ENCODE results near the gene SDCCAG8. TPM values are rescaled to one million over a fixed set of nuclear protein-coding genes. Genes with fewer than 3 reads are reported as not detected.

Gene SDCCAG8
- polyA plus RNA-seq, 3 donors from 2014 or later, result 11.9 to 20.3 (median 14.0) TPM

GRCh38 chr1:243507672-243508302 lies 251.9 kb downstream of the SDCCAG8 start:
- Mint-ChIP-seq H3K4me3 (peak overlapping the region; percentile 83 to 91 (median 88)), H3K27me3 (ENCODE audit: low read depth in 3 of 3) (peaks cover 3 to 9% (median 4%) of the 10 kb centered on the region in 3 donors), H3K9me3 (no peaks in the 10 kb centered on the region), H3K4me1 (peaks cover 58 to 78% of the 10 kb centered on the region in 2 donors), H3K27ac (peak overlapping the region; percentile 90 to 97 (median 96)), H3K36me3 (peaks cover 39 to 42% (median 41%) of the 10 kb centered on the region in 3 donors)
- DNase-seq, result no peak

DNA sequence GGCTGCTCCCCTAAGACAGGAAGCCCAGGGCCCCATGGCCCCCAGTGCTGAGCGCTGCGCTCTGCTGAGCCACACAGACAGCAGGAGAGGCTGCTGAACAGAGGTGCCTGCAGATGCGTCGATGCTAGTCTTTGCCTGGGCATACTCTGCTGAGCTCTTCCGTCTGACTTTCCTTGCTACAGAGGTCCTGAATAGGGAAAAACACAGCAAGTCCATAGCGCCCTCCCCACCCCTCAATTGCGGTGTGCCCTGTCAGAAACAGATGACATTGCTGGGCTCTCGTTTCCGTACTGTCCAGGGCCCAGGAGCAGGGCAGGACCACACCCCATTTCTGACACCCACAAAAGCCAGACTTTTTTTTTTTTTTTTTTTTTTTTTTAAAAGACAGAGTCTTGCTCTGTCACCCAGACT lies 252.5 kb downstream of the SDCCAG8 start:
- H3K36me3 Mint-ChIP-seq, result peaks cover 36 to 37% (median 37%) of the 10 kb centered on the region in 3 donors
- no peaks in the 10 kb centered on the region for H3K9me3 Mint-ChIP-seq
- H3K4me1 Mint-ChIP-seq, result peaks cover 59 to 78% of the 10 kb centered on the region in 2 donors

DNA sequence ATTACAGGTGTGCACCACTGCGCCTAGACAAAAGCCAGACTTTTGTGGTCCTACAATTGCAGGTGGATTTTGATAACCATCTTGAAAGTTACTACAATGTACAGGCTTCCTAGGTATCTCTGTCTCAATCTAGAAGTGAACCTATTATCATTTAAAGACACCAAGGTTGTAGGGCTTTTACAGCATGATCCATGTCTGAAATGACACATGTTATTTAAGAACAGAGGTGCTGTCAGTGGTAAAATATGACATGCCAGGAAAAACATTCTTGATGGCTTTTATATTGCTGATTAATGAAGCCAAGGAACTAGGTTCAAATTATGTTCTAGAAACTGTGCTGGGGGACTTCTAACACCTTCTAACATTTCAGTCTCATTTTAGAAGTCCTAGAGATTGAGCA lies 253.1 kb downstream of the SDCCAG8 start:
- peak overlapping the region; percentile 90 to 97 (median 96) for H3K27ac Mint-ChIP-seq
- peaks cover 3 to 9% (median 4%) of the 10 kb centered on the region in 3 donors for H3K27me3 Mint-ChIP-seq (ENCODE audit: low read depth in 3 of 3)
- no peaks in the 10 kb centered on the region for H3K9me3 Mint-ChIP-seq
- H3K4me1 Mint-ChIP-seq, result peaks cover 59 to 78% of the 10 kb centered on the region in 2 donors
- peaks cover 29 to 33% (median 31%) of the 10 kb centered on the region in 3 donors for H3K36me3 Mint-ChIP-seq
- H3K4me3 Mint-ChIP-seq, result peak overlapping the region; percentile 83 to 91 (median 88)
- no peak for DNase-seq

More for the DNA sequence above, 252.5 kb downstream of the SDCCAG8 start:
- Mint-ChIP-seq H3K27me3 (ENCODE audit: low read depth in 3 of 3) (peaks cover 3 to 9% (median 4%) of the 10 kb centered on the region in 3 donors), H3K4me3 (peak overlapping the region; percentile 83 to 91 (median 88)), H3K27ac (peak overlapping the region; percentile 90 to 97 (median 96))
- peak; percentile 66 to 81 (median 80) for DNase-seq

DNA sequence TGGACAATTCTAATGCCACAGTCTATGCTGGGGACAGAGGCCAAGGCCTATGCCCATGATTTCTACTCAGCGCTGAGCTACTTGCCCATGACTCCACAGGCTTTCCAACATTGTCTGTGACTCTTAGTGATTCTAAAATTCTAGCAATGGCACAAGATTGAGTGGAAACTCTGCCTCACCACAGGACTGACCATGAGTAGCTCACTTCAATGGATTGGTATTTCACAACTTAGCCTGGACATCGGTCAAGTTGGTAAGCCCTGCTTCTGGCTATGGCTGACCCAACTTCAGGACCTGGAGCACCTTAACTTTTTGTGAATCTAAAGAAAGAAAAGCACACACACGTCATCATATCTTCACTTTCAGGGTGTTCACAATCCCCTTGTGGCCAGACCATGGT lies 255.1 kb downstream of the SDCCAG8 start:
- no peak for DNase-seq
- Mint-ChIP-seq H3K4me3 (no peak overlapping the region), H3K27ac (peak overlapping the region in 3 of 6 donors; percentile 1 to 50 (median 41)), H3K4me1 (peaks cover 56 to 76% of the 10 kb centered on the region in 2 donors), H3K27me3 (ENCODE audit: low read depth in 3 of 3) (peaks cover 3 to 11% (median 4%) of the 10 kb centered on the region in 3 donors), H3K36me3 (peaks cover 17 to 28% (median 22%) of the 10 kb centered on the region in 3 donors), H3K9me3 (no peaks in the 10 kb centered on the region)

DNA sequence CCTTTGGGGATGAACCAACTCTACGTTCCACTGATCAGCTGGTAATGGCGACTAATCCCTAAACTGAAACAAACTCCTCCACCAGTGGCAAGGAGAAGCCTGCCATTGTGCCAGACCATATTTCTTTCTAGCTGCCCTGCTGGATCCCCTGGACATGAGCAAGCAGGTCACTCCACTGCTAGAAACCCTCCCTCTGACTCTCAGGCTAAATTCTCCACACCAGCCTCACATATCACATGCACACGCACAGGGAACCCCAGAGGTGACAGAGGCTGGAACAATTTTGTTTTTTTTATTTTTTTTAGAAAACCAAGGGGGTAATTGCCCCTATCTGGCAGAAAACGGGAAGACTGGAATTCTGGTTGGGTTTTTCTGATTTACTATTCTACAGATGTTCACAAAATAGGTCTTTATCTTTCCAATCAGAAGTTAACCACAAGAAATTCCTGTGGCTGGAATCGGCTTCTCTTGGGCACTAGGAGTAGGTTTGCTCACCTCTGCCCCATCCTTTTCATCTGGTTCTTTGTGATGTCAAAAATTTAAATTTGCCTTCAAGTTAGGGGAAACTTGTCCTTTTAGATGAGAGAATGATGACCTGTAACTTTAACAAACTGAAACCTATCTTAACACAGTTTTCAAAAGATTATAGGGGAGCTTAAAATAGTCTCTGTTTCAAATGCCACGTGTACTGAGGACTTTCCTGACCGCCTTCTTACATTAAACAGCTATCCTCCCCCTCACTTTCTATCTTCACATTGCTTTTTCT lies 258.1 kb downstream of the SDCCAG8 start:
- no peak for DNase-seq
- Mint-ChIP-seq H3K27me3 (ENCODE audit: low read depth in 3 of 3) (peaks cover 0 to 2% (median 1%) of the 10 kb centered on the region in 3 donors), H3K36me3 (peaks cover 32 to 35% (median 32%) of the 10 kb centered on the region in 3 donors), H3K4me3 (no peak overlapping the region), H3K9me3 (peaks cover 0 to 4% (median 0%) of the 10 kb centered on the region in 6 donors), H3K4me1 (peaks cover 27 to 46% of the 10 kb centered on the region in 2 donors), H3K27ac (no peak overlapping the region)

GRCh38 chr1:243514927-243515326 lies 259.1 kb downstream of the SDCCAG8 start:
- Mint-ChIP-seq H3K27ac (no peak overlapping the region), H3K9me3 (peaks cover 0 to 4% (median 0%) of the 10 kb centered on the region in 6 donors), H3K27me3 (ENCODE audit: low read depth in 3 of 3) (peaks cover 0 to 2% (median 1%) of the 10 kb centered on the region in 3 donors), H3K4me1 (peaks cover 19 to 38% of the 10 kb centered on the region in 2 donors), H3K4me3 (no peak overlapping the region), H3K36me3 (peaks cover 32 to 36% (median 33%) of the 10 kb centered on the region in 3 donors)
- DNase-seq, result no peak

DNA sequence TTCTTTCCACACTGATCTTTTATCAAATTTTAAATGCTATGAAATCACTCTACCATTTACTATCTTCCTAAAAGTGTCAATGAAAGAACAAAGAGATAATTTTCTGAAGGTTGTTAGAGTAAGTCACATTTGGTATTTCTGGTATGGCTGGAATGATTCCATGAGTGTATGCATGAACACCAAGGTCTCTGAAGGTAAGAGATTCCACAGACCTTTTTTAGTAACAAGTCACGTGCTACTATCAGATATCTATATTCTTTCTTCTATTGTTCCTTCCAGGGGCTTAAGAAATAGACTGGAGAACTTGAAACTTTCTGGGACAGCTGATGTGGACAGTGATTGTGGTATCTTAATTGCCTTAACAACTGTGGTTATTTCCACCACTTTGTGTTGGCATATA lies 265.0 kb downstream of the SDCCAG8 start:
- Mint-ChIP-seq H3K4me3 (no peak overlapping the region), H3K9me3 (peaks cover 0 to 4% (median 0%) of the 10 kb centered on the region in 6 donors), H3K27ac (no peak overlapping the region), H3K27me3 (ENCODE audit: low read depth in 3 of 3) (peaks cover 0 to 7% (median 1%) of the 10 kb centered on the region in 3 donors), H3K4me1 (peaks cover 27 to 42% of the 10 kb centered on the region in 2 donors), H3K36me3 (peaks cover 11 to 16% (median 14%) of the 10 kb centered on the region in 3 donors)
- no peak for DNase-seq

DNA sequence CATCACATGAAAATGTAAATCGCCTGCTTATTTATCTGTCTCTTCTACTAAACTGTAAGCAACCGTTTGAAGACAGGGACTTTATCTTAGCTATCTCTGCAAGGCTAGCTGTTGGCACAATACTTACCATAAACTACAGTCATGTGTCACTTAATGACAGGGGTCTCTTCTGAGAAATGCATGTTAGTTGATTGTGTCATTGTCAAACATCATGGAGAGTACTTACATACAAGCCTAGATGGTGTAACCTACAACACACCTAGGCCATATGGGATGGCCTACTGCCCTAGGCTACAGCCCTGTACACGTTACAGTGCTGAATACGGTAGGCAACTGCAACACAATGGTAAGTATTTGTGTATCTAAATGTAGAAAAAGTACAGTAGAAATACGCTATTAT lies 267.9 kb downstream of the SDCCAG8 start:
- Mint-ChIP-seq H3K9me3 (no peaks in the 10 kb centered on the region), H3K4me3 (no peak overlapping the region), H3K4me1 (peaks cover 32 to 49% of the 10 kb centered on the region in 2 donors), H3K27ac (peak overlapping the region; percentile 11 to 37 (median 20)), H3K27me3 (ENCODE audit: low read depth in 3 of 3) (peaks cover 0 to 10% (median 0%) of the 10 kb centered on the region in 3 donors), H3K36me3 (peaks cover 0 to 7% (median 2%) of the 10 kb centered on the region in 3 donors)
- no peak for DNase-seq

DNA sequence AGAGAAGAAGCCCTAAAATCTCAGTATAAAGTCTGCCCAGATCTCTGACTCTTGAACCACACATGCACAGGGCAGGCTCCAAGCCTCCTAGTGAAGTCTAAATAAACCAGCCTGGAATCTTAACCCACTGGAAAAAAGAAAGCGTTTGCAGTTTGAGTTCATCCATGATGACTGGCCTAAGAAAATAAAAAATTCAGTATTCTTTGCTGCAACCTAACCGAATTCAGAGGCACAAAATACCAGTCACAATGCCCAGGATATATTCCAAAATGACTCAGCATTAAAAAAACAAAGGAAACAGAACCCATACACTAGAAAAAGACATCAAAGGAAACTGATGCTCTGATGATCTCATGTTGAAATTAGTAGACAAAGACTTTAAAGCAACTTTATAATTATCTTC lies 269.2 kb downstream of the SDCCAG8 start:
- DNase-seq, result no peak
- H3K4me1 Mint-ChIP-seq, result peaks cover 28 to 46% of the 10 kb centered on the region in 2 donors
- H3K9me3 Mint-ChIP-seq, result no peaks in the 10 kb centered on the region
- H3K27me3 Mint-ChIP-seq (ENCODE audit: low read depth in 3 of 3), result peaks cover 0 to 10% (median 0%) of the 10 kb centered on the region in 3 donors
- no peak overlapping the region for H3K4me3 Mint-ChIP-seq
- peak overlapping the region in 5 of 6 donors; percentile 41 to 68 (median 49) for H3K27ac Mint-ChIP-seq
- H3K36me3 Mint-ChIP-seq, result peaks cover 0 to 5% (median 0%) of the 10 kb centered on the region in 3 donors

DNA sequence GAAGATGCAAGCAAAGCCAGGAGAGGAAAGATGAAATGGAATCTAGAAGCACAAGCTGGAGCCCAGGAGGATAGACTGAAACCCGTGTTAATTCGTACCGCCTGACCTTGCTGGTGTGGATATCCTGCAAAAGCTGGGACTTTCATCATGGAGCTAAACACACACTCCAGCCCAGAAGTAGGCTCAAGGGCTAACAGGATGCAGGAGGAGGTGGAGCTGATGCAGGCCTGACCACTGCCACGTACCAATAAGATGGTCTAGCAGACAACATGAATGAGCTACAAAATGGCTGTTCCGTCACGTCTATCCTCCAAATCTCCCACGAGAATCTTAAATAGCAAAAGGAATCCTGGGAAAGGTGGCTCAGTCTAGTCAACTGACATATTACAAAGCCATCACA lies 270.3 kb downstream of the SDCCAG8 start:
- Mint-ChIP-seq H3K4me3 (no peak overlapping the region), H3K27me3 (ENCODE audit: low read depth in 3 of 3) (peaks cover 0 to 10% (median 0%) of the 10 kb centered on the region in 3 donors), H3K36me3 (no peaks in the 10 kb centered on the region), H3K9me3 (no peaks in the 10 kb centered on the region), H3K27ac (peak overlapping the region in 5 of 6 donors; percentile 15 to 71 (median 67)), H3K4me1 (peaks cover 24 to 41% of the 10 kb centered on the region in 2 donors)
- no peak for DNase-seq

GRCh38 chr1:243528459-243529121 lies 272.7 kb downstream of the SDCCAG8 start:
- H3K9me3 Mint-ChIP-seq, result no peaks in the 10 kb centered on the region
- no peak overlapping the region for H3K4me3 Mint-ChIP-seq
- H3K27ac Mint-ChIP-seq, result peak overlapping the region in 3 of 6 donors; percentile 36 to 89 (median 53)
- H3K27me3 Mint-ChIP-seq (ENCODE audit: low read depth in 3 of 3), result peaks cover 0 to 10% (median 2%) of the 10 kb centered on the region in 3 donors
- no peak for DNase-seq
- H3K4me1 Mint-ChIP-seq, result peaks cover 15 to 25% of the 10 kb centered on the region in 2 donors
- no peaks in the 10 kb centered on the region for H3K36me3 Mint-ChIP-seq

DNA sequence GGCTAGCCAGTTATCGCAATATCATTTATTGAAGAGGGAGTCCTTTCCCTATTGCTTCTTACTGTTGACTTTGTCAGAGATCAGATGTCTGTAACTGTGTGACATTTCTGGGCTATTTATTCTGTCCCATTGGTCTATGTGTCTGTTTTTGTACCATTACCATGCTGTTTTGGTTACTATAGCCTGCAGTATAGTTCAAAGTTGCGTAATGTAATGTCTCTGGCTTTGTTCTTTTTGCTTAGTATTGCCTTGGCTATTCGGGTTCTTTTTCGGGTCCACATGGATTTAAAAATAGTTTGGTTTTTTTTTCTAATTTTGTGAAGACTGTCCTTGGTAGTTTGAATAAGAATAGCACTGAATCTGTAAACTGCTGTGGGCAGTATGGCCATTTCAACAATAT lies 273.7 kb downstream of the SDCCAG8 start:
- Mint-ChIP-seq H3K9me3 (no peaks in the 10 kb centered on the region), H3K4me3 (no peak overlapping the region), H3K27me3 (ENCODE audit: low read depth in 3 of 3) (peaks cover 2 to 10% (median 2%) of the 10 kb centered on the region in 3 donors), H3K36me3 (peaks cover 0 to 4% (median 0%) of the 10 kb centered on the region in 3 donors), H3K4me1 (peaks cover 12 to 20% of the 10 kb centered on the region in 2 donors), H3K27ac (no peak overlapping the region)
- no peak for DNase-seq

- Mint-ChIP-seq H3K4me3 (no peak overlapping the region), H3K27me3 (ENCODE audit: low read depth in 3 of 3) (peaks cover 0 to 8% (median 2%) of the 10 kb centered on the region in 3 donors), H3K36me3 (peaks cover 0 to 16% (median 13%) of the 10 kb centered on the region in 3 donors)
Measured at GRCh38 chr1:243535014-243535413, 279.2 kb downstream of the SDCCAG8 start.

More at GRCh38 chr1:243535014-243535413, 279.2 kb downstream of the SDCCAG8 start:
- peak overlapping the region in 1 of 6 donors; percentile 32 for H3K27ac Mint-ChIP-seq
- no peaks in the 10 kb centered on the region for H3K4me1 Mint-ChIP-seq
- no peak for DNase-seq
- no peaks in the 10 kb centered on the region for H3K9me3 Mint-ChIP-seq
